DND-41 (cell line): ENCODE results near the gene MYH11.

ENCODE experiments used
- EZH2 ChIP-seq: IDR thresholded peaks from 3 replicates; pipeline ENCODE4 v1.6.1; 2012; ENCODE audit warnings: borderline replicate concordance, low read depth, mild to moderate bottlenecking, moderate library complexity, low read length, inconsistent platforms; ENCODE audit not compliant: severe bottlenecking
- TF ChIP-seq, protein P1 (sequence below): IDR thresholded peaks from 2 replicates; pipeline ENCODE4 v1.5.1; 2012; ENCODE audit warnings: borderline replicate concordance, low read length, moderate library complexity, mild to moderate bottlenecking; ENCODE audit not compliant: poor library complexity, severe bottlenecking; ENCODE audit errors: extremely low read depth

DNA sequence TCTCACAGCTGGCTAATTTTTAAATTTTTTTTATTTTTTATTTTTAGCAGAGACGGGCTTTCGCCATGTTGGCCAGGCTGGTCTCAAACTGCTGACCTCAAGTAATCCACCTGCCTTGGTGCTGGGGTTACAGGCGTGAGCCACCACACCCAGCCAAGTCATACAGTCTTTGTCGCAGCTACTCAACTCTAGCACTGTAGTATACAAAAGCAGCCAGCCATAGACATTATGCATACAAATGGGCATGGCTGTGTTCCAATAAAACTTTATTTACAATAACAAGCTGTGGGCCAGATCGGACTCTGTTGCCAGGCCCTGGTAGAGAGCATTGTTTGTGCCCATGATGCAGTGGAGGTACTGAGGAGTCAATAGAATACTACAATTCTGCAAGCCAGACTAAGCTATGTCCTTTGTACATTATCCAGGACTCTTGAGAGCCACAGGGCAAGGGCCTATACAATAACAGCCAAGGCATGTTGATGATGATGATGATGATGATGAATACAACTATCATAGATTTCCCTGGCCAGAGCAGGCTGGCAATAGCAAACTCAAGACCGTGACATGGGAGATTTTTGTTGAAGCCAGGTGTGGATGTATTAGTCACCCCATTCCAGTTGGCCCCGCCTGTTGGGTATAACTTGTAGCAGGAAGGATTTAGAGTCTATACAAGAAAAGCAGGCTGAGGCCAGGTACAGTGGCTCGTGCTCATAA, 101.8 kb downstream of the MYH11 start:
- TF ChIP-seq, protein P1, sequence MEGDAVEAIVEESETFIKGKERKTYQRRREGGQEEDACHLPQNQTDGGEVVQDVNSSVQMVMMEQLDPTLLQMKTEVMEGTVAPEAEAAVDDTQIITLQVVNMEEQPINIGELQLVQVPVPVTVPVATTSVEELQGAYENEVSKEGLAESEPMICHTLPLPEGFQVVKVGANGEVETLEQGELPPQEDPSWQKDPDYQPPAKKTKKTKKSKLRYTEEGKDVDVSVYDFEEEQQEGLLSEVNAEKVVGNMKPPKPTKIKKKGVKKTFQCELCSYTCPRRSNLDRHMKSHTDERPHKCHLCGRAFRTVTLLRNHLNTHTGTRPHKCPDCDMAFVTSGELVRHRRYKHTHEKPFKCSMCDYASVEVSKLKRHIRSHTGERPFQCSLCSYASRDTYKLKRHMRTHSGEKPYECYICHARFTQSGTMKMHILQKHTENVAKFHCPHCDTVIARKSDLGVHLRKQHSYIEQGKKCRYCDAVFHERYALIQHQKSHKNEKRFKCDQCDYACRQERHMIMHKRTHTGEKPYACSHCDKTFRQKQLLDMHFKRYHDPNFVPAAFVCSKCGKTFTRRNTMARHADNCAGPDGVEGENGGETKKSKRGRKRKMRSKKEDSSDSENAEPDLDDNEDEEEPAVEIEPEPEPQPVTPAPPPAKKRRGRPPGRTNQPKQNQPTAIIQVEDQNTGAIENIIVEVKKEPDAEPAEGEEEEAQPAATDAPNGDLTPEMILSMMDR = no peak
- no peak for TF ChIP-seq EZH2
